Mucosa of rectum (tissue), 2 donors: ENCODE data around the gene SRSF2.

ENCODE experiments used
- H3K27ac ChIP-seq, 2 donors: one replicate each; pipeline ENCODE4 v1.7.0; 2013; ENCODE audit warnings: inconsistent platforms in 2 of 2, low read depth in 2 of 2, low read length in 2 of 2
- H3K27me3 ChIP-seq, 2 donors: one replicate each; pipeline ENCODE4 v1.7.0; 2013; ENCODE audit warnings: low read length in 2 of 2; ENCODE audit not compliant: control insufficient read depth in 2 of 2, insufficient read depth in 2 of 2
- H3K36me3 ChIP-seq, 2 donors: one replicate each; pipeline ENCODE4 v1.7.0; 2013; ENCODE audit warnings: low read length in 2 of 2; ENCODE audit not compliant: control insufficient read depth in 2 of 2, insufficient read depth in 2 of 2
- H3K4me1 ChIP-seq, 2 donors: one replicate each; pipeline ENCODE4 v1.7.0; 2013; ENCODE audit warnings: low read length in 2 of 2, mild to moderate bottlenecking in 1 of 2; ENCODE audit not compliant: control insufficient read depth in 2 of 2, insufficient read depth in 2 of 2
- H3K4me3 ChIP-seq, 2 donors: one replicate each; pipeline ENCODE4 v1.7.0; 2013; ENCODE audit warnings: low read length in 2 of 2
- H3K9ac ChIP-seq, 2 donors: one replicate each; pipeline ENCODE4 v1.7.0; 2013; ENCODE audit warnings: low read length in 2 of 2, low read depth in 1 of 2, mild to moderate bottlenecking in 1 of 2
- H3K9me3 ChIP-seq, 2 donors: one replicate each; pipeline ENCODE4 v1.7.0; 2013; ENCODE audit warnings: low read length in 2 of 2; ENCODE audit not compliant: control insufficient read depth in 2 of 2
- donor health status: healthy.
- donor health status: Normal muscosa, but diverticular disease.

Gene SRSF2

DNA sequence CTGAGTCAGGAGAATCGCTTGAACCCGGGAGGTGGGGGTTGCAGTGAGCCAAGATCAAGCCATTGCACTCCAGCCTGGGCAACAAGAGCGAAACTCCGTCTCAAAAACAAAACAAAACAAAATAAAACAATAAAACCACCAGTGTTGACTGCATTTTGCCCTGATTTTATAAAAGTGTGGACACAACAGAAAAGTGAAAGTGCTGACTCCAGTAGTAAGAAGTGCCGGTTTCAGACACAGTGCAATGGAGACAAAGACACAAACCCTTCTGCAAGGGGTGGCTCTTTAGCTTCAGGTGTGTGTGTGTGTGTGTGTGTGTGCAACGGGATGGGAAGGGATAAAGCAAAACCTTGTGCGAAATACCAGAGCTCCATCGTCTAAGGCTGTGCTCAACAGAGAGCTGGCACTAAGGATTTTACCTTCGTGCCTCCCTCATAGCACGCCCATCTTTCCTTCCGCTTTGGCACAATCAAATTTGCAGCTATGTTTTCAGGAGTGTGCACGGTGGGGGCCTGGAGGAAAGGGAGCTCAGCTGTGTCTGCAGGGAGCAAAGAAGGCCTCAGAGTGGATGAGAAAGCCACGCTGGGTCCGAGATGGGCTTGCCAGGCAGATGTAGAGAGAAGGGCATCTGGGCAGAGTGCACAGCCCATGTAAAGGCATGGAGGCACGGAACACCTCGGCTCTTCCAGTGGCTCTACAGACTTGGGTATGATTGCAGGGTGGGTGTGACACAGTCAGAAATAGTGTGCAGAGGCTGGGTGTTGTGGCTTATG is 41.9 kb downstream of the SRSF2 start:
- H3K9ac ChIP-seq: no peak overlapping the region
- H3K27me3 ChIP-seq: no peaks in the 10 kb centered on the region
- H3K36me3 ChIP-seq: no peaks in the 10 kb centered on the region
- no peak overlapping the region for H3K4me3 ChIP-seq
- no peaks in the 10 kb centered on the region for H3K9me3 ChIP-seq
- H3K4me1 ChIP-seq: peaks cover under 1% of the 10 kb centered on the region in 2 donors
- no peak overlapping the region for H3K27ac ChIP-seq

DNA sequence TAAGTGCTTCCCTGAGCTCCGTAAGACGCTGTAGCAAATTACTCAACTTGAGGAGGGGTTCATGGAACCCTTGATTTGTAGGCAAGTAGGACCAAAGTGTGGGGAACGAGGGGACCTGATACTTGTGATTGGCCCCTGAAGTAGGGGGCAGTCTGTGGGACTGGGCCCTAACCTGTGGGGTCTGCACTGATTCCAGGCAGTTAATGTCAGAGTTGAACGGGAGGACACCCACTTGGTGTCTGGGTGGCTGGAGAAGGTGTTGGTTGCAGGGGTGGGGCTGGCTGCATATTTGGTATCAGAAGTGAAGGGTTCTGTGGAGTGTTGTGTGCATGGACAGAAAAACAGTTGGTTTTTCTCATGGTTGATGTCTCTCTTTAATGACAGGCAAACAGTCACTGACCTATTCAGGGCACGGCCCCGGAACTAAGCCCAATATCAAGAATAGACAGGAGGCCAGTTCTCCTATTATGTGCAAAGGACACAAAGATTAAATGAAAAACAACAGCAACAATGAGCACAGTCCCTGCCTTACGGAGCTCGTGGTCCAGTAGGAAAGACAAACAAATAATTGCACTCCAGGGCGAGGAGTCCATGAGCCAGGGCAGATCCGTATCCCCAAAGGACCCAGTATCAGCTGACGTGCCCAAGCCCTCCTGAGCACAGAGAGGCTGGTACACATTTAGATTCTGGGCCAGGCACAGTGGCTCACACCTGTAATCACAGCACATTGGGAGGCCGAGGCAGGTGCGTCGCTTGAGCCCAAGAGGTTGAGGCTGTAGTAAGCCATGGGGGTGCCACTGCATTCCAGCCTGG is 45.5 kb downstream of the SRSF2 start:
- Histone ChIP-seq H3K4me1 (peaks cover 9% of the 10 kb centered on the region in 2 donors), H3K4me3 (no peak overlapping the region), H3K9ac (no peak overlapping the region), H3K27ac (no peak overlapping the region), H3K36me3 (no peaks in the 10 kb centered on the region), H3K27me3 (peaks cover 0 to 6% of the 10 kb centered on the region in 2 donors), H3K9me3 (no peaks in the 10 kb centered on the region)

DNA sequence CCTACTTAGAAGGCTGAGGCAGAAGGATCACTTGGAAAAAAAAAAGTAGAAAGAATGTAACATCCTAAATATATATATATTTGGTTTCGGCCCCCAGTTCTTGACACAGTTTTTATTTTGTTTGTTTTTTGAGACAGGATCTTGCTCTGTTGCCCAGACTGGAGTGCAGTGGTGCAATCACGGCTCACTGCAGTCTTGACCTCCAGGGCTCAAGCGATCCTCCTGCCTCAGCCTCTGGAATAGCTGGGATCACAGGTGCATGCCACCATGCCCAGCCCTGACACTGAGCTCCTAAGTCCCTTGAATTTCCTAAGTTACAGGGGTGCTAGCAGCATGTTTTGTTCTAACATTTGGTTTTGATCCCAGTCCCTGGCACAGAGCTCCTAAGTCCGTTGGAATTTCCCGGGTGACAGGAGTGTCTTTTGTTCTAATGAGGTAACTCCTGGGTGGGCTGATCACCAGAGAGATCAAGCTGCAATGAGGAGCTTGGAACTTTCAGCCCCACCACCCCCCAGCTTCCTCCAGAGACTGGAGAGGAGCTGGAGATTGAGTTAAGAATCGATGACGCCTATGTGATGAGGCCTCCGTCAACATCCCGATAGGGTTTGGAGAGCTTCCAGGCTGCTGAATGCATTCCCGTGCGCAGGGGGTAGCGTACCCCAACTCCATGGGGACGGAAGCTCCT is 46.4 kb downstream of the SRSF2 start:
- Histone ChIP-seq H3K9ac (no peak overlapping the region), H3K4me1 (peaks cover 9% of the 10 kb centered on the region in 2 donors)

DNA sequence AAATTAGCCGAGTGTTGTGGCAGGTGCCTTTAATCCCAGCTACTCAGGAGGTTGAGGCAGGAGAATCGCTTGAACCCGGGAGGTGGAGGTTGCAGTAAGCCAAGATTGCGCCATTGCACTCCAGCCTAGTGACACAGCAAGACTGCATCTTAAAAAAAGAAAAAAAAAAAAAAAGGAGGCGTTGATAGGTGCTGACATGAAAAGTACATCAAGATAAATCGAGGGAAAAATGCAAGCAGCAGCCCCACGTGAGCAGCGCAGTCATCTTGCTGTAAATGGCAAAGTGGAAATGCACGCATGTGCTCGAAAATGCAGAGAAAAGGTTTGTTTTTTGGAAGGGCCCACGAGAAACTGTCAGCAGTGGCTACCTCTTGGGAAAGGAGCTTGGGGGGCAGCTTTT is 47.3 kb downstream of the SRSF2 start:
- Histone ChIP-seq H3K4me3 (no peak overlapping the region), H3K9me3 (no peaks in the 10 kb centered on the region), H3K9ac (no peak overlapping the region), H3K27me3 (peaks cover 0 to 6% of the 10 kb centered on the region in 2 donors), H3K27ac (no peak overlapping the region), H3K4me1 (peaks cover 9% of the 10 kb centered on the region in 2 donors), H3K36me3 (no peaks in the 10 kb centered on the region)

More for the DNA sequence above, 46.4 kb downstream of the SRSF2 start:
- no peak overlapping the region for H3K4me3 ChIP-seq
- H3K27me3 ChIP-seq: peaks cover 0 to 6% of the 10 kb centered on the region in 2 donors
- H3K27ac ChIP-seq: no peak overlapping the region
- no peaks in the 10 kb centered on the region for H3K36me3 ChIP-seq
- no peaks in the 10 kb centered on the region for H3K9me3 ChIP-seq

DNA sequence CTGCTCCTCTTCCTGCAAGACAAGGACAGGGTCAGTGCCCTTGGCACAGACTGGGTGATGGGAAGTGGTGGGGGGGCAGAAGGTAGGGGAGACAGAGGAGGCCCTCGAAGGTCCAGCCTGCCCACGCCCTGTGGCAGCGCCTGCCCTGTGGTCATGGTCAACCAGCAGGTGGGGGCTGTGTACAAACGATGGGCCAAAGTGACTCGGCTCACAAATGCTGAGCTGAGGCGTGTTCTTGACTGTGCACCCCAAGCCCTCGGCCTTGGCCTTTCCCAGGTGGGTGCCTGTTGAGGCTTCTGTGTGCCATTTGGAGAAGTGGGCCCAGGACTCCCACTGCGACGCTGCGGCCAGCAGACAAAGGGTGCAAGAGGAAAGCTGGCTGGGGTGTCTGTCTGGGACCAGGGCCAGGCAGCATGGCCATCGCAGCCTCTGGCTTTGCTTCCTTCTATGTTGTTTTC is 48.9 kb downstream of the SRSF2 start:
- peaks cover 0 to 6% of the 10 kb centered on the region in 2 donors for H3K27me3 ChIP-seq
- H3K9ac ChIP-seq: no peak overlapping the region
- peaks cover 9% of the 10 kb centered on the region in 2 donors for H3K4me1 ChIP-seq
- peak overlapping the region; percentile 78 to 79 for H3K27ac ChIP-seq
- peaks cover 0 to under 1% of the 10 kb centered on the region in 2 donors for H3K36me3 ChIP-seq
- no peaks in the 10 kb centered on the region for H3K9me3 ChIP-seq
- H3K4me3 ChIP-seq: no peak overlapping the region

DNA sequence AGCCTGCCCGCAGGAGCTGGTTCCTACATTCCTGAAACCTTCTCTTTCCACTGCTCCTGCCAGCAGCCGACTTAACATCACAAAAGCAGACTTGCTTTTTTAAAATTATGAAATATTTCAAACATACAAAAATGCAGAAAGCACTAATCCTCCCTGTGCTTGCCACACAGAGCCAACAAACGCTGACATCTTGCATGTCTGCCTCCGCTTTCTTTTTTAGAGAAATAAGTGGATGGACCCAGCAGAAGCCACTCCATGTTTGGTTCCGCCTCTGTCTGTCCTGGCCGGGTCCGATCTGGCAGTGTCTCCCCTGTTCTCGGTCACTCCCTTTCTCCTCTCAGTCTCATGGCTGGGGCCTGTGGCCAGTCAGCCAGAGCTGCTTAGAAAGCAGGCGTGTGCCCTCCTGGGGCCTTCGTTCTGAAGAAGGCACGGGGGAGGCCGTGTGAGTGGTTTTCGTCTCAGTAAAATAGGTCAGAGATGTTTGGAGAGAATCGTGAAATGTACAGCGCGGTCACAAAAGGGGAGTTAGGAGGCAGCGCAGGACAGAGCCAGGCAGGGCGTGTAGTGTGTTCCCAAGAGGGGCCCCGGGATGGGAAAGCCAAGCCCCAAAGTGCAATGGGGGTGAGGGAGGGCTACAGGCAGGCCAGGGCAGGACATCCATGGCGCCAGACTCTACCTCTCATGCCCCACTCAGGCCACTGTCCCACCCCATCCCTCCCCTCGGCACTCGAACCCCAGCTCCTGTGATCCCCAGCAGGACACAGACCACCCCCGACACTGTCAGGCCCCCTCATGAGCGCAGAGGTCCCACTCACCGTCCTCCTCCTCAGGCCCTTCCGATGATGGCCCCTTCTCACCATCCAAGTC is 49.6 kb downstream of the SRSF2 start:
- Histone ChIP-seq H3K27ac (peak overlapping the region; percentile 78 to 79), H3K9me3 (no peaks in the 10 kb centered on the region), H3K36me3 (peaks cover 0 to 3% of the 10 kb centered on the region in 2 donors), H3K4me3 (no peak overlapping the region), H3K27me3 (peaks cover 0 to 6% of the 10 kb centered on the region in 2 donors), H3K4me1 (peaks cover 9% of the 10 kb centered on the region in 2 donors), H3K9ac (no peak overlapping the region)

DNA sequence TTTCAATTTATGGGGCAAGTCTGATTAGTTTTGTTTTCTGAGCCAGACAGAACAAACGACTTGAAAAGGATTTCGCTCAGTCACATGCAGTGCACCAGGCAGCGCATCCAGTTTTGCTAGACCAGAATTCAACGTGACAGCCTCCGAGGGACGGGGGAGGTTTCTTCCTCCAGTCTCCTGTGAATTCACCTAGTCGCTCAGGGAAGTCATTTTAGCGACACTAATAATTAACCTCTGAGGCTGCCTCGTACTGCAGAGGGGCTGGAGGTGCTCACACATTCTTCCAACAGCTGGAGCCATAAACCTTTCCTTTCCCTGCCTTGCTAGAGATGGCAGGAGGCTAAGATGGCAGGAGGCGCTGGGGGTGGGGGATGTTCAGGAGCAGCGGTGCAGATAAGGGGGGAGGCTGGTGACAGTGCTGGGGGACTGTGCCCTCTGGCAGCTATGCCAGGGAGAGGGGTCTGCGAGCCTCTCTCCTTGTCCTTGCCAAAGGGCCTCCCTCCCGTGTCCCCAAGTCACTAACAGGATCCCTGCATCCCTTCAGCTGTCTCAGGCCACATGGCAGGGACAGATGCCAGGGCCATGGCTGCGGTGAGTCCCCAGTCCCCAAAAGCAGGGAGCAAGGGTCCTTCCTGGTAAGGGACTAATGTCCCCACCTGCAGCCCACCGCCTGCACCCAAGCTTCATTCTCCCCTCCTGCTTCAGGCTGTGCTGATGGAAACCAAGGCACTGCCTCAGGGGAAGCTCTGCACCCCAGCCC is 50.4 kb downstream of the SRSF2 start:
- Histone ChIP-seq H3K36me3 (peaks cover 0 to 3% of the 10 kb centered on the region in 2 donors), H3K9me3 (no peaks in the 10 kb centered on the region), H3K4me1 (peaks cover 9 to 13% of the 10 kb centered on the region in 2 donors), H3K27me3 (peaks cover 0 to 6% of the 10 kb centered on the region in 2 donors), H3K9ac (no peak overlapping the region), H3K27ac (peak overlapping the region in 1 of 2 donors; percentile 79), H3K4me3 (no peak overlapping the region)

DNA sequence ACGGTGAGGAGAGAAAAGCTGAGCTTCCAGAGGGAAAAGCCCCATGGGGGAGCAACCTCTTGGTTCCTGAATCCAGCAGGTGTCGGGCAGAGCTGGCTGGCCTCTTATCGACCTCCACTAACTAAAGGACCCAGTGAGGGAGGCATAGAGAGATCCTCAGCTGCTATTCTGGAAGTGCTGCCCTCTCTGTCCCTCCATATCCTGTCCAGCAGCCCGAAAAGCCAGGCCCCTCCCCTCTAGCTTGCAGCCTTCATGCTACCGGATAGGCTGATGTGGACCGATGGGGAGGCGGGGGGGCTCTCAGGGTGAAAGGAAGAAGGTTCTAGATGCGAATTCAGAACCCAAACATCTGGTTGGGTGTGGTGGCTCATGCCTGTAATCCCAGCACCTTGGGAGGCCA is 51.3 kb downstream of the SRSF2 start:
- no peak overlapping the region for H3K4me3 ChIP-seq
- H3K4me1 ChIP-seq: peaks cover 14 to 18% of the 10 kb centered on the region in 2 donors
- H3K9ac ChIP-seq: no peak overlapping the region
- H3K9me3 ChIP-seq: no peaks in the 10 kb centered on the region
- H3K27ac ChIP-seq: no peak overlapping the region
- peaks cover 0 to 6% of the 10 kb centered on the region in 2 donors for H3K27me3 ChIP-seq
- H3K36me3 ChIP-seq: peaks cover 0 to 3% of the 10 kb centered on the region in 2 donors

DNA sequence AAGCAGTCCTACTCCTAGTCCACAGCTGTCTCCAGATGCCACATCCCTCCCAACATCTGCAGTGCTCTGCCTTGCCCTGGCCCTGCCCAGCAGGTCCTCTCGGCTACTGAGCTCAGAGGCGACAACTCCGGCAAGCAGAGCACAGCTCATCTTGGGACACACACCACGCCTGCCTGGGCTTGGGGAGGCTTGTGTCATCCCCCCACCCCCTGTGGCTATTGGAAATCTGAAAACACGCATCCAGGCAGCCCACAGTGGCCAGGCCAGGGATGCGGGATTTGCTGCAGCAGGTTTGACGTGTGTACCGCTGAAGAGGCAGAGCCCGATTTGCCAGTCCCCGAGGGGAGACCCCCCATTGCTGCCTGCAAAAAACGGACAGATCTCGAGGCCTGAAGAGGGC is 51.8 kb downstream of the SRSF2 start:
- Histone ChIP-seq H3K36me3 (peaks cover 0 to 3% of the 10 kb centered on the region in 2 donors), H3K9ac (no peak overlapping the region), H3K9me3 (no peaks in the 10 kb centered on the region), H3K27ac (no peak overlapping the region), H3K4me3 (no peak overlapping the region), H3K4me1 (peaks cover 17 to 18% of the 10 kb centered on the region in 2 donors), H3K27me3 (peaks cover 0 to 6% of the 10 kb centered on the region in 2 donors)
